Endothelial cell of umbilical vein (primary cell): ENCODE measurements around the gene ITGA8. TPM values are rescaled to one million over a fixed set of nuclear protein-coding genes. Genes with fewer than 3 reads are reported as not detected.

Source experiments
- BruUV-seq: library from RNA; stranded (reverse); fragments of 400-500 nt; replicated peaks from 2 replicates; lab custom pipeline; 2021; lab: Mats Ljungman, UMichigan
- CTCF ChIA-PET: fragments of 300-600, 350-600 bp; sonication (Branson Sonifier 250); formaldehyde crosslinking; loops from one replicate; lab custom pipeline; 2021; ENCODE audit warnings: antibody characterized with exemption, inconsistent platforms; lab: Charles Lee
- POLR2A ChIA-PET: fragments of 300-600, 350-600 bp; sonication (Branson Sonifier 250); formaldehyde crosslinking; loops from one replicate; lab custom pipeline; 2021; ENCODE audit warnings: antibody characterized with exemption, inconsistent platforms; lab: Charles Lee
- DNase-seq: peaks from one replicate; pipeline ENCODE4 v3.0.0-alpha.2; 2011; ENCODE audit warnings: low read depth, low spot score
- FAIRE-seq: peaks from 2 replicates; lab custom pipeline; 2011; peaks lifted over from hg19 to GRCh38; lab: Jason Lieb, UNC
- H2AFZ ChIP-seq: 2 replicates; pipeline ENCODE4 v1.6.0; 2012; ENCODE audit warnings: low read depth, low read length, control low read depth, inconsistent platforms
- H3K27ac ChIP-seq: 2 replicates; pipeline ENCODE4 v1.5.1; 2011; ENCODE audit warnings: low read depth, mild to moderate bottlenecking, control low read depth, low read length, moderate library complexity; ENCODE audit not compliant: insufficient read depth
- H3K27me3 ChIP-seq, 2 experiments: 2 replicates each; pipeline versions ENCODE4 v1.6.0 to v1.6.1; 2011; ENCODE audit warnings: low read length in 2 of 2, mixed read lengths in 1 of 2; ENCODE audit not compliant: control insufficient read depth in 2 of 2, insufficient read depth in 2 of 2
- H3K36me3 ChIP-seq, 2 experiments: 2 replicates in 1 of 2; 3 replicates in 1 of 2; pipeline ENCODE4 v1.5.1; 2011; ENCODE audit warnings: low read length in 2 of 2, mild to moderate bottlenecking in 1 of 2, moderate library complexity in 1 of 2; ENCODE audit not compliant: control insufficient read depth in 2 of 2, insufficient read depth in 2 of 2; ENCODE audit errors: extremely low read depth in 1 of 2
- H3K4me1 ChIP-seq: 3 replicates; pipeline ENCODE4 v1.5.1; 2011; ENCODE audit warnings: mild to moderate bottlenecking, low read length; ENCODE audit not compliant: control insufficient read depth, insufficient read depth; ENCODE audit errors: extremely low read depth
- H3K4me2 ChIP-seq: 2 replicates; pipeline ENCODE4 v1.6.1; 2011; ENCODE audit warnings: low read length, control low read depth, mixed read lengths; ENCODE audit not compliant: insufficient read depth
- H3K4me3 ChIP-seq, 3 experiments: fragments of 200-600 bp in 1 of 3; sonication (generic), shearing (Covaris generic) in 1 of 3; replicated peaks in 1 of 3; 2 replicates each; pipeline ENCODE4 v1.5.1; 2011 to 2016; ENCODE audit warnings: control low read depth in 3 of 3, low read length in 3 of 3, mild to moderate bottlenecking in 2 of 3, inconsistent platforms in 1 of 3, low read depth in 1 of 3, moderate library complexity in 1 of 3; ENCODE audit not compliant: insufficient read depth in 1 of 3
- H3K79me2 ChIP-seq: 2 replicates; pipeline ENCODE4 v1.6.0; 2012; ENCODE audit warnings: low read length, inconsistent platforms; ENCODE audit not compliant: control insufficient read depth, insufficient read depth
- H3K9ac ChIP-seq: replicated peaks from 2 replicates; pipeline ENCODE3; 2011; ENCODE audit warnings: low read length, control low read depth; ENCODE audit not compliant: insufficient read depth; ENCODE audit errors: extremely low read depth
- H3K9me1 ChIP-seq: replicated peaks from 3 replicates; pipeline ENCODE4 v1.6.0; 2011; ENCODE audit warnings: mild to moderate bottlenecking, low read length; ENCODE audit not compliant: control insufficient read depth, insufficient read depth; ENCODE audit errors: extremely low read depth
- H3K9me3 ChIP-seq: replicated peaks from 2 replicates; pipeline ENCODE4 v1.5.1; 2012; ENCODE audit warnings: low read length, inconsistent platforms; ENCODE audit not compliant: control insufficient read depth, insufficient read depth
- H4K20me1 ChIP-seq: replicated peaks from 2 replicates; pipeline ENCODE3; 2011; ENCODE audit warnings: mild to moderate bottlenecking, low read length; ENCODE audit not compliant: control insufficient read depth, insufficient read depth; ENCODE audit errors: extremely low read depth
- CTCF ChIP-seq, 2 donors: IDR thresholded peaks; 1 replicate in 1 of 2; 2 replicates in 1 of 2; pipeline ENCODE4 v1.5.1; 2011; ENCODE audit warnings: low read length in 2 of 2, mild to moderate bottlenecking in 2 of 2, moderate library complexity in 2 of 2, control low read depth in 1 of 2, inconsistent platforms in 1 of 2, low read depth in 1 of 2; ENCODE audit not compliant: insufficient read depth in 1 of 2; ENCODE audit errors: extremely low read depth in 1 of 2
- EZH2 ChIP-seq: IDR thresholded peaks from 2 replicates; pipeline ENCODE4 v1.6.1; 2012; ENCODE audit warnings: borderline replicate concordance, low read depth, mild to moderate bottlenecking, moderate library complexity, low read length, inconsistent platforms; ENCODE audit not compliant: severe bottlenecking
- FOS ChIP-seq: IDR thresholded peaks from 2 replicates; pipeline ENCODE4 v1.6.1; 2011; ENCODE audit warnings: mild to moderate bottlenecking, low read length, moderate library complexity, borderline replicate concordance; ENCODE audit not compliant: insufficient read depth
- JUN ChIP-seq: IDR thresholded peaks from 2 replicates; pipeline ENCODE4 v1.6.1; 2011; ENCODE audit warnings: borderline replicate concordance, low read depth; ENCODE audit not compliant: insufficient read length, insufficient read depth
- MYC ChIP-seq: IDR thresholded peaks from one replicate; pipeline ENCODE4 v1.6.1; 2011; ENCODE audit warnings: mild to moderate bottlenecking, low read depth, low read length
- dilution Hi-C: fragments of 300-500 bp; cut with MboI; formaldehyde crosslinking; loops from one replicate; pipeline ENCODE4 v1.15.0; 2019; ENCODE audit warnings: low sequenced_read_pairs; ENCODE audit not compliant: extremely low pct_ligation_motif_present
- intact Hi-C: fragments of 100-400 bp; cut with micrococcal nuclease; formaldehyde crosslinking; loops from one replicate; pipeline ENCODE4 v1.10.0; 2022
- polyA plus RNA-seq, 4 experiments: library from polyadenylated mRNA; depleted of rRNA in 3 of 4; stranded (reverse) in 3 of 4; unstranded in 1 of 4; fragments of >200 nt; gene quantifications; 2 replicates each; pipeline versions ENCODE4 v1.2.1 to v1.2.3, GENCODE V29; 2011 to 2012; ENCODE audit warnings: missing spikeins in 1 of 4
- total RNA-seq: library from RNA; stranded (reverse); gene quantifications from 2 replicates; pipeline ENCODE4 v1.2.3, GENCODE V29; 2021

Gene ITGA8
- total and polyA plus RNA-seq, 2 donors (not counting 3 experiments of a cell fraction or from before 2014, with no cell fraction given) = 0.04 to 0.40 TPM

- Histone ChIP-seq H3K36me3 (no peaks in the 10 kb centered on the region), H3K27me3 (peaks cover 7 to 11% of the 10 kb centered on the region in 2 experiments), H3K4me3 (no peak overlapping the region), H3K4me2 (no peak overlapping the region), H3K4me1 (no peaks in the 10 kb centered on the region), H2AFZ (no peak overlapping the region), H3K27ac (no peak overlapping the region), H3K79me2 (no peaks in the 10 kb centered on the region), H3K9me1 (no peaks in the 10 kb centered on the region), H3K9ac (no peak overlapping the region), H4K20me1 (no peaks in the 10 kb centered on the region), H3K9me3 (no peaks in the 10 kb centered on the region)
- FAIRE-seq (no peak), DNase-seq (no peak)
- CTCF ChIA-PET = interaction anchor here (1.3 to 2.1 kb wide), 4 partner anchors 10 to 317 kb away, joined by 3 to 6 read pairs (median 4); partner anchors contain the start of gene ITGA8
- intact Hi-C loops (no loop called here), dilution Hi-C loops (no loop called here)
- TF ChIP-seq MYC (no peak), EZH2 (no peak), FOS (no peak), JUN (no peak), CTCF (IDR thresholded peaks at IDR 0.05; ENCODE audit: extremely low read depth in 1 of 2, insufficient read depth in 1 of 2, low read depth in 1 of 2, low read length in 2 of 2) (no peak)
- POLR2A ChIA-PET = no interaction called here
- no TSS peak for BruUV-seq
These were observed 26.0 kb upstream of the ITGA8 start for GRCh38 chr10:15745751-15746150.
